Measurements from ENCODE around the gene ST7L.
"Not testable (repeated sequence)": the region's sequence is repeated elsewhere in the genome, so short reads cannot be mapped to it uniquely, and the experiment has no call there.

ST7L gene

DNA sequence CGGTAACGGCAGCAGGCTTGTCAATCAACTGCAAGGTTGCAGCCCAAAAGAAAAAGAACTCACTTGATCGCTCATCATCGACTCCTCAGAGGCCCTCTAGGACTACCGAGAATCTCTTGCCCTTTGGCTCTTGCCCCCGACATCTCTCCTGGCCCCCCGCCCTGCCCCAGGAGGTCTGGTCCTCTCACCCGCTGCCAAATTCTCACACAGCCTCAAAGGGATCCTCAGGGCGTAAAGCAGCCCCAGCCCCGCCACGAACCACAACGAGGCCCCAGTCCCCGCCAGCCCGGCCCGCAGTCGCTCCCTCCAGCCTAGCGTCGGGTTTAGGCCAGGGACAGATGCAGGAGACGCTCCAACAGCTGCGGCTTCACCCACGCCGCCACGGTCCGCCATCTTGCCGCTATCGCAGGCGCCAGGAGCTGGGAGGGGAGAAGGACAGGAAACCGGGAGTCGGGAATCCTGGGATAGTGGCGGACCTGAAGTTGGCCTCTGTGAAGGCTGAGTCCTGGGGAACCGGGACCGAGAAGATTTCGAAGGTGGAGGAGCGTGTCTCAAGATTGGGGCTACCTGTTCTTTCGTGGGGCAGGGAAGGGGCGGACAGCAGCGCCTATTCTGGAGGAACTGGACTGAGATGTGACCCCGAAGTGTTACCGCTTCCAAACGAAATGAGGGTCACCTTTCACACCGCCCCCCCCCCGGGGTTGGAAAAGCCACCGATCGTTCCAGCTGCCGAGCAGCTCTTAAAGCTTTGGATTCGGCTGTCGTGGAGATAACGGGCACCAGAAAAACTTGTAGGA, at the start of gene ST7L:
ST7L (minus strand) TSS at position 421 of the 797 bp plus-strand sequence; CDS start at position 393, 28 bp downstream.
- peak; percentile 24 to 48 for DNase-seq (ENCODE audit: low read depth in 2 of 2)

DNA sequence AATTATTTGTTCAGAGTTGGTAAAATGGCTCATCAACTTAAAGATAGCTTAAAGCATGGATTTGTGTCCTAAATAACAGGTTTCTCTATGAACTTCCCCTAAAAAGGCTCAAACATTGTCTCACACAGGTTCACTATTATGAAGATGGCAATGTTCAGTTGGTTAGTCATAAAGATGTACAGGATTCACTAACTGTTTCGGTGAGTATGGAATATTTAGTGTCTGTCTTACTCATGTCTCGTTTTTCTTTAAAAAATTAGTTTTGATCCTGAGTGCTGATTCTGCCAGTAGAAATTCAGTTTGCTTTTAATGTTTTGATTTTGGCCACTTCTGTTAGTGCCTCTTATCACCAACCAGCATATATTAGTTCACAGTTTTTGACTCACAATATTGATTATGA, 48.0 kb upstream of the ST7L start:
- DNase-seq (ENCODE audit: low read depth in 2 of 2) = no peak

GRCh38 chr1:112665857-112666256, 46.9 kb upstream of the ST7L start:
- no peak for DNase-seq (ENCODE audit: low read depth in 2 of 2)

DNA sequence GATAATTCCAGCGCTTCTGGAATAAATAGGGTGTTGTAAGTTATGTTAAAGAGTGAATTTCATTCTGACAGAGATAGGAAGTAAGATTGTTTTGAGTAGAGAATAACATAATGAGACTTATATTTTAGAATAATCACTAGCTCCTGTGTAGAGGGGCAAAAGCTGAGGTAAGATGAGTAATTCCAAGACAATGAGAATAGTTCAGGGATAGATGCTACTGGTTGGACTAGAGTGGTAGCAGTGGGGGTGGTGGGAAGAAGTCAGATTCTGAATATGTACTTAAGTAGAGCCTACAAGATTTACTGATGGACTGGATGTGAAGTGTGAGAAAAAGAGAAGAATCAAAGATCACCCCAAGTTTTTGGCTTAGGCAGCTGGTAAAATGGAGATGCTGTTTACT, 32.3 kb upstream of the ST7L start:
- no peak for DNase-seq (ENCODE audit: low read depth in 2 of 2)

- DNase-seq (ENCODE audit: low read depth in 2 of 2) = no peak
These were observed 27.3 kb upstream of the ST7L start for GRCh38 chr1:112646225-112646624.

DNA sequence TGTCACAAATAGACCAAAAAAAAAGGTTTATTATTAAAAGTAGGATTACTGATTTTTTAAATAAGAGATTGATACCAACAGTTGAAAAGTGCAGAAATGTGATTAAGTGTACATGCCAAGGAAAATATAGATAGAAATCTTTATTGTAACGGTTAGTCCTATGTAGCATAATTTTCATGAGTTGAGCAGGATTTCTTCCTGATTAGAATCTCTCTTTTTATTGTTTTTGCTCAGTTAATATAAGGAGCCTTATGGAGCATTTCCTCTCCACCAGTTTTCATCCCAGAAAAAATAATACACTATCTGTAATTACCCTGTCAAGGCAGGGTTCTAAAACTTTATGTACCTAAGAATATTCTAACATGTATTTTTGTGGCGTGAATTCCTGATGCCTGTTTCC, 24.1 kb upstream of the ST7L start:
- DNase-seq (ENCODE audit: low read depth in 2 of 2) = no peak

DNA sequence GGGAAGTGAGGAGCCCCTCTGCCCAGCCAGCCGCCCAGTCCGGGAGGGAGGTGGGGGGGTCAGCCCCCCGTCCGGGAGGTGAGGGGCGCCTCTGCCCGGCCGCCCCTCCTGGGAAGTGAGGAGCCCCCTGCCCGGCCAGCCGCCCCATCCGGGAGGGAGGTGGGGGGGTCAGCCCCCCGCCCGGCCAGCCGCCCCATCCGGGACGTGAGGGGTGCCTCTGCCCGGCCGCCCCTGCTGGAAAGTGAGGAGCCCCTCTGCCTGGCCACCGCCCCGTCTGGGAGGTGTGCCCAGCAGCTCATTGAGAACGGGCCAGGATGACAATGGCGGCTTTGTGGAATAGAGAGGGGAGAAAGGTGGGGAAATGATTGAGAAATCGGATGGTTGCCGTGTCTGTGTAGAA, 21.5 kb upstream of the ST7L start:
- DNase-seq (ENCODE audit: low read depth in 2 of 2) = not testable (repeated sequence)

- DNase-seq (ENCODE audit: low read depth in 2 of 2) = no peak
These were observed 19.1 kb upstream of the ST7L start for GRCh38 chr1:112638110-112638428.

GRCh38 chr1:112637254-112638109, 18.5 kb upstream of the ST7L start:
- no peak for DNase-seq (ENCODE audit: low read depth in 2 of 2)

DNA sequence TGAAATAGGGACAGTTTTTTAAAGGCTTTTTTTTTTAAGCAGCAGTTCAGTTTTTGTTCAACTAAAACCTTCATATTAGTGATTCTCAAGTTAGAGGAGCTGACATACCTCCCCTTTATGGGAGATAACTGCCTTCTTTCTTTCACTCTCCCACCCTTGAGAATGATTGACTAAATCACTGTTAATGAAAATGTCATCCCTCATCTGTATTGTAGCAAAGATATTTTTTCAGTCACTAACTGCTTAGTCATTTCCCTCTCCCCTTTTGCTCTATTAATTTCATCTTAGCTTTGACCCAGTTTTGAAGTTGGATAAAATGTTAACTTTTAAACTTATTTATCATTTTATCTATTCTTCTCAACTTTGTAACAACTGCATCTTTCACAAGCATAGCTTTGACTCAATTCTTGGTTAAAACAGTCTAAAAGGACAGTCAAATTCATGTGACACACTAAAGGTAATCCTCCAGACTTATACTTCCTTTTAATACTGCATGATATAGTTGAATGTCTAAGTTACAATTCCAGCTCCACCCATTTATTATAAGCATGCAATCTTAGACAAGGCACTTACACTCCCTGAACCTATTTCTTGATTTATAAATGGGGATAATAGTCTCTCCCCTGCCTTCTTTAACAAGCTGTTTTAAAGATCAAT, 17.8 kb upstream of the ST7L start:
- DNase-seq (ENCODE audit: low read depth in 2 of 2) = no peak

DNA sequence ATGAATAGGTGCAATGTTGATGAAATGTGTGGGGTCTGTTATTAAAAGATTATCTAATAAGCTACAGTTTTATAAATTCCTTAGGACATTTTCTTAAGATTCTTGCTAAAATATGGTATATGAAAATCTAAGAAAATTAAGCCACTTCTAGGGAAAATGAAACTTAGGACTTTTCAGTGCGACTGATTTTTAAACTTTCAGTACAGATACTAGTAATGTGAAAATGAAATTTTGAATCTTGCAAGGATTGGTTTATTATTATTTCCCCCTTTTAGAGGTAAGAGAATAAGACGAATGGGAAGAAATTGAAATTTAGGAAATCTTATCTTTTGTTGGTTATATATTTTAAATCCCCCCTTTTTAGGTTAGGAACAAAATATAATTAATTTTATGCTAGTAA, 17.1 kb upstream of the ST7L start:
- no peak for DNase-seq (ENCODE audit: low read depth in 2 of 2)

GRCh38 chr1:112634367-112634766, 15.4 kb upstream of the ST7L start:
- DNase-seq (ENCODE audit: low read depth in 2 of 2) = no peak

DNA sequence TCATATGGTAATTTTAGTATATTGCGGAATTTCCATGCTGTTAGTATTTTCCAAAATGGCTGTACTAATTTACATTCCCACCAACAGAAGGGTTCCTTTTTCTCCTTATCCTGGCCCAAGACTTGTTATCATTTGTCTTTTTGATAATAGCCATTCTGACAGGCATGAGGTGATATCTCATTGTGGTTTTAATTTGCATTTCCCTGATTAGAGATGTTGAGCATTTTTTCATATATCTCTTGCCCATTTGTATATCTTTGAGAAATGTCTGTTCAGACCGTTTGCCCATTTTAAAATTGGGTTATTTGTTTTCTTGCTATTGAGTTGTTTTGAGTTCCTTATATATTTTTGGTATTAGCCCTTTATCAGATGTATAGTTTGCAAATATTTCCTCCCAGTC, 14.7 kb upstream of the ST7L start:
- no peak for DNase-seq (ENCODE audit: low read depth in 2 of 2)

DNA sequence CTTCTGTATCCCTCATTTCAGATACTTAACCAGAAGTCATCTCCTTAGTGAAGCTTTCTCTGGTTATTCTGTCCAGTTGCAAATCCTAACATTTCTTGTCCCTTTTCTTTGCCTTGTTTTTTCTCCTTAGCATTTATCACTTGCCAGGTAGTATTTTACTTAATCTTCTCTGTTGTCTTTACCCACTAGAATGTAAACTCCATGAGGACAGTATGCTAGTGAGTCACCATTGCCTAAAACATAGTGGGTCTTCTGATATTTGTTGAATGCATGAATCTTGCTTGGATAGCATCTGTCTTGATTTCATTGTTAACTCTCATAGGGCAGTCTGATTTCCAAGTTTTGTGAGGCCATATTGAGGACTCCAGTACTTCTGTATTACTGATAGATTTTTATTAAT, 10.3 kb upstream of the ST7L start:
- no peak for DNase-seq (ENCODE audit: low read depth in 2 of 2)

DNA sequence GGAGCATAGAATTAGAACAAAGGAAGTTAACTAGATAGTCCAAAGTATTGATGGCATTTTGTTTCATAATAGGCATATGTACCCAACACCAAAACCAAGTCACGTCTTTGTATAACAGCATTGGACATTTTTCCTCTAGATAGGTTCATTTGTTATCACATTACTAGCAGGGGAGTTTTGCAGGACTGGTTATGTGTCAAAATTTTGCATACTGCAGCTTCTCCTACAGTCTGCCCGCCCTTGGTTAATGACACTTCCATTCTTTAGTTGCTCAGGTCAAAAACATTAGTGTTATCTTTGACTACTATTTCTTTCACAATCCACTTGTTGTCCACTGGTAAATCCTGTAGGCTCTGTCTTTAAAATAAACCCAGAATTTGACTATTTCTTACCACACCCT, 9.6 kb upstream of the ST7L start:
- DNase-seq (ENCODE audit: low read depth in 2 of 2) = no peak

DNA sequence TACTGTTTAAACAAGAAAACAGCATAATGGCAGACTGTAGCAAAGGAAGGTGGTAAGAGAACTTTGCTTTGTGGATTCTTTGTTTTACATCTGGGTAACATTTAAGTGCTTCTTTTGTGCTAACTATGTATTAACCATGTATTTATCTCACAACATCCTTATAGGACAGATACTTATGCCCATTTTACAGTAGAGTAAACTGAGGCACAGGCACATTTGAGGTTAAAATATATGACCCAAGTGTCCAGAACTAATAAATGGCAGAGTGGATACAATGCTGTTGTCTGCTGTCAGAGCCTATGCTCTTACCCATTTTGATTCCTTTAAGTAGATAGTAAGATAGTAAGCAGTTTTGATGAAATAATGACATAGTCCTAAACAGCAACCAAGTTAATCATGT, 7.9 kb upstream of the ST7L start:
- no peak for DNase-seq (ENCODE audit: low read depth in 2 of 2)

DNA sequence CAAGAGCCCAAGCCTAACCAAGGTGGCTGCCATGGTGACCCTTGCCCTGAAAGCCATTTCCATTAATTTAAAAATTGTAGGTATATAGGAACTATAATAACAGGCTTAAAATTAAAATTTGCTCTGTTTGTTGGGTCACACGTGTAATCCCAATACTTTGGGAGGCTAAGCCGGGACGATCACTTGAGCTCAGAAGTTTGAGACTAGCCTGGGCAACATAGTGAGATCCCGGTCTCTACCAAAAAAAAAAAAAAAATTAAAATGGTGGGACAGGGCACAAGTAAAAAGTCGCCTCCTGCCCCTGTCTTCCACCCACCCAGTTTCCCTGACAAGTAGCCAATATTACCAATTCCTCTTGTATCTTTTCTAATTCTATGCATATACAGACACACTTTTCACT, 7.3 kb upstream of the ST7L start:
- DNase-seq (ENCODE audit: low read depth in 2 of 2) = no peak

DNA sequence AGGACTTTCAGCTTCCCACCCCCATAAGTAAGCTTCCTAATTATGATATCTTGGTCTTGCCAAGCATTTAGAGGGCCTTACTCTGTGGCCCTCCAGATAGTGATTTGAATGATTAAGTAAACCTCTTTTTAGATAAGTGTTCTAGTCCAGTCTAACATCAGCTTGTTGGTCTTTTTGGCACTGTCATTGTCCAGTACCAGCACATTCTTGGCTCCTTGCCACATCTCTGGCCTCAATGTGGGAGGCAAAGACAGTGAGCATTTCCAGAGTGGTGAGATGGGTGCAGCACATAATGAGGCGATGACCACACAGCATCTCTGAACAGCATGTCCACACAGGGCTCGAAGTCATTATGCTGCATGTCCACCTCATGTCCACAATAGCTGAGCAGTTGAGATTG, 6.8 kb upstream of the ST7L start:
- no peak for DNase-seq (ENCODE audit: low read depth in 2 of 2)

- DNase-seq (ENCODE audit: low read depth in 2 of 2) = not testable (repeated sequence)
These were observed 5.6 kb upstream of the ST7L start for GRCh38 chr1:112624493-112624892.

- DNase-seq (ENCODE audit: low read depth in 2 of 2) = no peak
These were observed 1.4 kb upstream of the ST7L start for GRCh38 chr1:112620377-112620695.

- DNase-seq (ENCODE audit: low read depth in 2 of 2) = peak; percentile 80 to 88
These were observed 806 bp upstream of the ST7L start, which contains the start of gene CAPZA1 for GRCh38 chr1:112619518-112620376. Gene CAPZA1 (plus strand): TSS chr1:112619832. CDS start chr1:112619845, 13 bp downstream.
